K562 (cell line): ENCODE data around the gene DYNC2I2. TPM values are rescaled to one million over a fixed set of nuclear protein-coding genes. Genes with fewer than 3 reads are reported as not detected.

Experiments
- ATF7 ChIP-seq: fragments of 450-650 bp; IDR thresholded peaks from 2 replicates; pipeline ENCODE4 v1.7.1; 2014; ENCODE audit warnings: mild to moderate bottlenecking, moderate library complexity
- CHD2 ChIP-seq: IDR thresholded peaks from 2 replicates; pipeline ENCODE4 v1.6.1; 2011; ENCODE audit warnings: low read depth, low read length
- EHMT2 ChIP-seq: fragments of 450-650 bp; IDR thresholded peaks from 2 replicates; pipeline ENCODE4 v1.6.1; 2018; ENCODE audit warnings: antibody characterized with exemption
- ESRRB ChIP-seq: fragments of 250-450 bp; sonication (Bioruptor Pico); IDR thresholded peaks from 2 replicates; pipeline ENCODE4 v1.5.0; 2020; ENCODE audit warnings: mild to moderate bottlenecking, moderate library complexity, borderline replicate concordance
- NR0B1 ChIP-seq: fragments of 450-650 bp; IDR thresholded peaks from one replicate; pipeline ENCODE4 v1.6.1; 2018; ENCODE audit warnings: mild to moderate bottlenecking, moderate library complexity; ENCODE audit not compliant: partially characterized antibody
- NRF1 ChIP-seq, 2 experiments: fragments of 450-650 bp; IDR thresholded peaks in 1 of 2; conservative IDR thresholded peaks in 1 of 2; 2 replicates each; pipeline ENCODE4 v1.6.1; 2014; ENCODE audit warnings: mild to moderate bottlenecking in 2 of 2
- SAP30 ChIP-seq: fragments of 200-600 bp; sonication (generic); IDR thresholded peaks from 2 replicates; pipeline ENCODE4 v1.6.1; 2012; ENCODE audit warnings: borderline replicate concordance, low read depth, mild to moderate bottlenecking, moderate library complexity, low read length, control low read depth, inconsistent platforms; ENCODE audit not compliant: insufficient read depth, poor library complexity, severe bottlenecking
- TOE1 ChIP-seq, 2 experiments: fragments of 450-650 bp in 1 of 2; sonication (generic) in 1 of 2; formaldehyde crosslinking in 1 of 2; IDR thresholded peaks; 2 replicates each; pipeline versions ENCODE4 v1.7.1 to v1.8.0; 2016 to 2022; ENCODE audit warnings: borderline replicate concordance in 2 of 2, mild to moderate bottlenecking in 2 of 2, antibody characterized with exemption in 1 of 2, inconsistent platforms in 1 of 2, low read depth in 1 of 2, missing genetic modification reagents in 1 of 2, moderate library complexity in 1 of 2
- ZFX ChIP-seq: sonication (generic); formaldehyde crosslinking; IDR thresholded peaks from 2 replicates; pipeline ENCODE4 v1.8.0; 2022; ENCODE audit warnings: mild to moderate bottlenecking, missing genetic modification reagents, moderate library complexity
- ZKSCAN1 ChIP-seq: fragments of 150-350 bp; IDR thresholded peaks from 2 replicates; pipeline ENCODE4 v1.6.1; 2016; ENCODE audit warnings: low read depth, low read length
- ZNF511 ChIP-seq: sonication (generic); formaldehyde crosslinking; IDR thresholded peaks from 2 replicates; pipeline ENCODE4 v1.8.0; 2022; ENCODE audit warnings: mild to moderate bottlenecking, missing genetic modification reagents
- polyA plus RNA-seq, 8 experiments: library from polyadenylated mRNA; depleted of rRNA in 4 of 8; stranded (reverse) in 5 of 8; unstranded in 3 of 8; fragments of >200 nt; fragmentation: Nextera tagmentation in 2 of 8; fragmentation: Illumina TruSeq in 1 of 8; extraction: Ambion mirVana in 2 of 8; extraction: Trizol in 1 of 8; gene quantifications; 2 replicates each; pipeline versions ENCODE4 v1.2.1 to v1.2.3, GENCODE V29; 2011 to 2014; ENCODE audit warnings: inconsistent platforms in 1 of 8, missing spikeins in 1 of 8
- total RNA-seq, 7 experiments: library from RNA; depleted of rRNA in 6 of 7; stranded (reverse); fragments of >200 nt in 6 of 7; fragmentation: Illumina TruSeq in 2 of 7; extraction: Trizol in 2 of 7; gene quantifications; 2 replicates each; pipeline versions ENCODE4 v1.2.1 to v1.2.3, GENCODE V29; 2011 to 2021; ENCODE audit warnings: low replicate concordance in 1 of 7
- TF ChIP-seq, protein P1 (sequence below): IDR thresholded peaks from 2 replicates; pipeline ENCODE4 v1.6.1; 2014; ENCODE audit warnings: antibody characterized with exemption
- TF ChIP-seq, protein P2 (sequence below): sonication (generic); formaldehyde crosslinking; IDR thresholded peaks from 2 replicates; pipeline ENCODE4 v1.8.0; 2023; ENCODE audit warnings: mild to moderate bottlenecking, missing genetic modification reagents
- TF ChIP-seq, protein P3 (sequence below): fragments of 250-450 bp; sonication (Bioruptor Pico); IDR thresholded peaks from 2 replicates; pipeline ENCODE4 v1.5.0; 2021; ENCODE audit warnings: mild to moderate bottlenecking, borderline replicate concordance

DYNC2I2 gene
- total and polyA plus RNA-seq, 9 of the 15 experiments (the other 6 are each of a cell fraction or from before 2014, with no cell fraction given), result 1.5 to 249 (median 70.0) TPM

- peak; percentile 59; the same call in 1 of the 2 replicates for TF ChIP-seq TOE1 (IDR thresholded peaks at IDR 0.05; ENCODE audit: borderline replicate concordance)
- TF ChIP-seq TOE1 (CRISPR knock-in tag; IDR thresholded peaks at IDR 0.05; ENCODE audit: borderline replicate concordance, low read depth), result no peak
- peak; percentile 63; the same call in 1 of the 2 replicates for TF ChIP-seq ZKSCAN1
- peak; percentile 39 to 53 for TF ChIP-seq NRF1 (conservative IDR thresholded peaks at IDR 0.05 in 1 of 2, IDR thresholded peaks at IDR 0.05 in 1 of 2)
- TF ChIP-seq ZFX (CRISPR knock-in tag), result peak; percentile 82
- TF ChIP-seq CHD2, result peak; percentile 58
- TF ChIP-seq ZNF511 (CRISPR knock-in tag), result 0 out of 2 replicates have a peak, but pooled peaks have one; percentile 16
- no peak for TF ChIP-seq NR0B1
- TF ChIP-seq SAP30, result peak; percentile 45
- no peak for TF ChIP-seq EHMT2
- TF ChIP-seq, protein P1, sequence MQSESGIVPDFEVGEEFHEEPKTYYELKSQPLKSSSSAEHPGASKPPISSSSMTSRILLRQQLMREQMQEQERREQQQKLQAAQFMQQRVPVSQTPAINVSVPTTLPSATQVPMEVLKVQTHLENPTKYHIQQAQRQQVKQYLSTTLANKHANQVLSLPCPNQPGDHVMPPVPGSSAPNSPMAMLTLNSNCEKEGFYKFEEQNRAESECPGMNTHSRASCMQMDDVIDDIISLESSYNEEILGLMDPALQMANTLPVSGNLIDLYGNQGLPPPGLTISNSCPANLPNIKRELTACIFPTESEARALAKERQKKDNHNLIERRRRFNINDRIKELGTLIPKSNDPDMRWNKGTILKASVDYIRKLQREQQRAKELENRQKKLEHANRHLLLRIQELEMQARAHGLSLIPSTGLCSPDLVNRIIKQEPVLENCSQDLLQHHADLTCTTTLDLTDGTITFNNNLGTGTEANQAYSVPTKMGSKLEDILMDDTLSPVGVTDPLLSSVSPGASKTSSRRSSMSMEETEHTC, result 0 out of 2 replicates have a peak, but pooled peaks have one; percentile 2
- TF ChIP-seq ATF7, result peak; percentile 81
- no peak for TF ChIP-seq ESRRB
- TF ChIP-seq, protein P2, sequence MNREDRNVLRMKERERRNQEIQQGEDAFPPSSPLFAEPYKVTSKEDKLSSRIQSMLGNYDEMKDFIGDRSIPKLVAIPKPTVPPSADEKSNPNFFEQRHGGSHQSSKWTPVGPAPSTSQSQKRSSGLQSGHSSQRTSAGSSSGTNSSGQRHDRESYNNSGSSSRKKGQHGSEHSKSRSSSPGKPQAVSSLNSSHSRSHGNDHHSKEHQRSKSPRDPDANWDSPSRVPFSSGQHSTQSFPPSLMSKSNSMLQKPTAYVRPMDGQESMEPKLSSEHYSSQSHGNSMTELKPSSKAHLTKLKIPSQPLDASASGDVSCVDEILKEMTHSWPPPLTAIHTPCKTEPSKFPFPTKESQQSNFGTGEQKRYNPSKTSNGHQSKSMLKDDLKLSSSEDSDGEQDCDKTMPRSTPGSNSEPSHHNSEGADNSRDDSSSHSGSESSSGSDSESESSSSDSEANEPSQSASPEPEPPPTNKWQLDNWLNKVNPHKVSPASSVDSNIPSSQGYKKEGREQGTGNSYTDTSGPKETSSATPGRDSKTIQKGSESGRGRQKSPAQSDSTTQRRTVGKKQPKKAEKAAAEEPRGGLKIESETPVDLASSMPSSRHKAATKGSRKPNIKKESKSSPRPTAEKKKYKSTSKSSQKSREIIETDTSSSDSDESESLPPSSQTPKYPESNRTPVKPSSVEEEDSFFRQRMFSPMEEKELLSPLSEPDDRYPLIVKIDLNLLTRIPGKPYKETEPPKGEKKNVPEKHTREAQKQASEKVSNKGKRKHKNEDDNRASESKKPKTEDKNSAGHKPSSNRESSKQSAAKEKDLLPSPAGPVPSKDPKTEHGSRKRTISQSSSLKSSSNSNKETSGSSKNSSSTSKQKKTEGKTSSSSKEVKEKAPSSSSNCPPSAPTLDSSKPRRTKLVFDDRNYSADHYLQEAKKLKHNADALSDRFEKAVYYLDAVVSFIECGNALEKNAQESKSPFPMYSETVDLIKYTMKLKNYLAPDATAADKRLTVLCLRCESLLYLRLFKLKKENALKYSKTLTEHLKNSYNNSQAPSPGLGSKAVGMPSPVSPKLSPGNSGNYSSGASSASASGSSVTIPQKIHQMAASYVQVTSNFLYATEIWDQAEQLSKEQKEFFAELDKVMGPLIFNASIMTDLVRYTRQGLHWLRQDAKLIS (CRISPR knock-in tag), result 0 out of 2 replicates have a peak, but pooled peaks have one; percentile 61
- TF ChIP-seq, protein P3, sequence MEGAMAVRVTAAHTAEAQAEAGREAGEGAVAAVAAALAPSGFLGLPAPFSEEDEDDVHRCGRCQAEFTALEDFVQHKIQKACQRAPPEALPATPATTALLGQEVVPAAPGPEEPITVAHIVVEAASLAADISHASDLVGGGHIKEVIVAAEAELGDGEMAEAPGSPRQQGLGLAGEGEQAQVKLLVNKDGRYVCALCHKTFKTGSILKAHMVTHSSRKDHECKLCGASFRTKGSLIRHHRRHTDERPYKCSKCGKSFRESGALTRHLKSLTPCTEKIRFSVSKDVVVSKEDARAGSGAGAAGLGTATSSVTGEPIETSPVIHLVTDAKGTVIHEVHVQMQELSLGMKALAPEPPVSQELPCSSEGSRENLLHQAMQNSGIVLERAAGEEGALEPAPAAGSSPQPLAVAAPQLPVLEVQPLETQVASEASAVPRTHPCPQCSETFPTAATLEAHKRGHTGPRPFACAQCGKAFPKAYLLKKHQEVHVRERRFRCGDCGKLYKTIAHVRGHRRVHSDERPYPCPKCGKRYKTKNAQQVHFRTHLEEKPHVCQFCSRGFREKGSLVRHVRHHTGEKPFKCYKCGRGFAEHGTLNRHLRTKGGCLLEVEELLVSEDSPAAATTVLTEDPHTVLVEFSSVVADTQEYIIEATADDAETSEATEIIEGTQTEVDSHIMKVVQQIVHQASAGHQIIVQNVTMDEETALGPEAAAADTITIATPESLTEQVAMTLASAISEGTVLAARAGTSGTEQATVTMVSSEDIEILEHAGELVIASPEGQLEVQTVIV (CRISPR knock-in tag), result no peak
Measured at GRCh38 chr9:128702445-128702948, 45.9 kb upstream of the DYNC2I2 start, which contains the start of gene PKN3 (continued).
